Measurements from ENCODE around the gene SUPV3L1. TPM values are rescaled to one million over a fixed set of nuclear protein-coding genes. Genes with fewer than 3 reads are reported as not detected.

Gene SUPV3L1
- total RNA-seq, 4 donors from 2014 or later, result 23.4 to 53.7 (median 34.9) TPM

DNA sequence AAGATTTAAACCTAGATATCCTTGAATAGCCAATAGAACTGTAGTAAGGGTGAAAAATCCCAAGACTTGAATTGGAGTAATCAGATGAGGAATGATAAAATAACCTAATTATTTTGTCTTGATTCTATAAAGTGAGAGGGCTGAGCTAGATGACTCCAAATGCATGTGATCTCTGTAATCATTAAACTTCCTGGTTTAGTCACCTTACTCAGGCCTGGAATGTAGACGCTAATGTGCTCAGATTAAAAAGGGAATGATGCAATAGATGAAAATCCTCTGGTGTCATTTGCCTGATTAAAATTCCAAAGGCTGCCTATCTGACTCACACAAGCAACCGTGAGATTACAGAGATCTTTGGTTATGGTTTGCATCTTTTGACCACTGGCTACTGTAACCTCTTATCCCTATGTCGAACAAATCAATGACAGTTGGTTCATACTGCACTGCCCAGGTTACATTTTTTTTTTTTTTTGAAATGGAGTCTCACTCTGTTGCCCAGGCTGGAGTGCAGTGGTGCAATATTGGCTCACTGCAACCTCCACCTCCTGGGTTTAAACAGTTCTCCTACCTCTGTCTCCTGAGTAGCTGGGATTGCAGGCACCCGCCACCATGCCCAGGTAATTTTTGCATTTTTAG, 37.2 kb downstream of the SUPV3L1 start:
- TF ChIP-seq, protein P1, sequence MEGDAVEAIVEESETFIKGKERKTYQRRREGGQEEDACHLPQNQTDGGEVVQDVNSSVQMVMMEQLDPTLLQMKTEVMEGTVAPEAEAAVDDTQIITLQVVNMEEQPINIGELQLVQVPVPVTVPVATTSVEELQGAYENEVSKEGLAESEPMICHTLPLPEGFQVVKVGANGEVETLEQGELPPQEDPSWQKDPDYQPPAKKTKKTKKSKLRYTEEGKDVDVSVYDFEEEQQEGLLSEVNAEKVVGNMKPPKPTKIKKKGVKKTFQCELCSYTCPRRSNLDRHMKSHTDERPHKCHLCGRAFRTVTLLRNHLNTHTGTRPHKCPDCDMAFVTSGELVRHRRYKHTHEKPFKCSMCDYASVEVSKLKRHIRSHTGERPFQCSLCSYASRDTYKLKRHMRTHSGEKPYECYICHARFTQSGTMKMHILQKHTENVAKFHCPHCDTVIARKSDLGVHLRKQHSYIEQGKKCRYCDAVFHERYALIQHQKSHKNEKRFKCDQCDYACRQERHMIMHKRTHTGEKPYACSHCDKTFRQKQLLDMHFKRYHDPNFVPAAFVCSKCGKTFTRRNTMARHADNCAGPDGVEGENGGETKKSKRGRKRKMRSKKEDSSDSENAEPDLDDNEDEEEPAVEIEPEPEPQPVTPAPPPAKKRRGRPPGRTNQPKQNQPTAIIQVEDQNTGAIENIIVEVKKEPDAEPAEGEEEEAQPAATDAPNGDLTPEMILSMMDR (IDR thresholded peaks at IDR 0.05), result no peak
- TF ChIP-seq POLR2A (IDR thresholded peaks at IDR 0.05), result no peak
- no peak for TF ChIP-seq EP300 (IDR thresholded peaks at IDR 0.05)
- no peak for DNase-seq (ENCODE audit: low spot score in 2 of 2)
- no peaks in the 10 kb centered on the region for H3K9me3 ChIP-seq
- 78 to 85% methylated on average over 4 of the region's 4 CpGs for WGBS, 2 donors
- no peak overlapping the region for H3K27ac ChIP-seq
- H3K4me3 ChIP-seq, result no peak overlapping the region
- H3K36me3 ChIP-seq, result no peaks in the 10 kb centered on the region
- H3K4me1 ChIP-seq, result peaks cover 0 to 4% (median 0%) of the 10 kb centered on the region in 4 donors
- H3K27me3 ChIP-seq, result no peaks in the 10 kb centered on the region

DNA sequence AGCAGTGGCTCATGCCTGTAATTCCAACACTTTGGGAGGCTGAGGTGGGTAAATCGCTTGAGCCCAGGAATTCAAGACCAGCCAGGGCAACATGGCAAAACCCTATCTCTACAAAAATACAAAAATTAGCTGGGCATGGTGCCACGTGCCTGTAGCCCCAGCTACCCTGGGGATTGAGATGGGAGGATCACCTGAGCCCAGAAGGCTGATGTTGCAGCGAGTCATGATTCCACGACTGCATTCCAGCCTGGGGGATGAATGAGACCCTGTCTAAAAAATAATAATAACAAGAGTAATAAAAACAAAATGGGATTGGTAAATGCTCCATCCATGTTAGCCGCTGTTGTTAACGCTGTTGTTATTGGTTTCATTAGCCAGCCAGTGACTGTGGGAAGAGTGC, 38.8 kb downstream of the SUPV3L1 start:
- Histone ChIP-seq H3K4me3 (no peak overlapping the region), H3K4me1 (peaks cover 0 to 10% (median 0%) of the 10 kb centered on the region in 4 donors), H3K27ac (no peak overlapping the region), H3K9me3 (no peaks in the 10 kb centered on the region), H3K27me3 (no peaks in the 10 kb centered on the region), H3K36me3 (no peaks in the 10 kb centered on the region)
- TF ChIP-seq POLR2A (IDR thresholded peaks at IDR 0.05), result no peak
- no peak for TF ChIP-seq EP300 (IDR thresholded peaks at IDR 0.05)
- TF ChIP-seq, protein P1 (IDR thresholded peaks at IDR 0.05), result no peak
- DNase-seq (ENCODE audit: low spot score in 2 of 2), result no peak
- 85 to 88% methylated on average over 6 of the region's 6 CpGs for WGBS, 2 donors

DNA sequence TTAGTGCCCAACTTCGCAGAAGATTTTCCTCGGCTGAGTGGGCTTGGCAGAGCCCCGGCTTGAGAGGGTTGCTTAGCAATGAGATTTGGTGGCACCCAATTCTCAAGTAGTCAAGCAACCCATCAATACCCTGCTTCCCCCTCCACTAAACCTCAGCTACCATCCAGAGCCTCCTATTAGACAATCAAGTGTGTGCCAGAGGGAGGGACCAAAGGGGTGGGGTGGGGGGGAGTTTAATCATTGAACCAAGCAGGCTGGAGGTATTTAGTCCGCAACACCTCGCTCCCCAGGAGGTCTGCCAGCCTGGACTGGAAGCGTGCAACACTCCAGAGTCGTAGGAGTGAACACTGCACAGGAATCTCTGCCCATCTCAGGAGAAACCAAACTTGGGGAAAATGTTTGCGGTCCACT, 40.0 kb downstream of the SUPV3L1 start, which contains the start of gene HKDC1:
TSS of gene HKDC1 (plus strand) at position 292 of the 411 bp plus-strand sequence. CDS start at position 396, 104 bp downstream.
- Histone ChIP-seq H3K36me3 (no peaks in the 10 kb centered on the region), H3K4me1 (peaks cover 0 to 10% (median 0%) of the 10 kb centered on the region in 4 donors), H3K4me3 (no peak within 1 kb of the TSS), H3K27me3 (no peaks in the 10 kb centered on the region), H3K9me3 (no peaks in the 10 kb centered on the region), H3K27ac (peak within 1 kb of the TSS in 1 of 4 donors; percentile 66)
- no peak for DNase-seq (ENCODE audit: low spot score in 2 of 2)
- TF ChIP-seq, protein P1 (IDR thresholded peaks at IDR 0.05), result no peak
- no peak for TF ChIP-seq POLR2A (IDR thresholded peaks at IDR 0.05)
- TF ChIP-seq EP300 (IDR thresholded peaks at IDR 0.05), result no peak
- 64 to 69% methylated on average over 8 of the region's 8 CpGs for WGBS, 2 donors

GRCh38 chr10:69220507-69220906, 40.5 kb downstream of the SUPV3L1 start:
- peak overlapping the region in 1 of 4 donors; percentile 40 for H3K27ac ChIP-seq
- H3K4me3 ChIP-seq, result no peak overlapping the region
- H3K36me3 ChIP-seq, result no peaks in the 10 kb centered on the region
- TF ChIP-seq POLR2A (IDR thresholded peaks at IDR 0.05) (no peak), EP300 (IDR thresholded peaks at IDR 0.05) (no peak)
- TF ChIP-seq, protein P1 (IDR thresholded peaks at IDR 0.05), result no peak
- WGBS, 2 donors, result 85% methylated on average over 9 of the region's 9 CpGs
- peaks cover 0 to 10% (median 0%) of the 10 kb centered on the region in 4 donors for H3K4me1 ChIP-seq
- no peak for DNase-seq (ENCODE audit: low spot score in 2 of 2)
- no peaks in the 10 kb centered on the region for H3K27me3 ChIP-seq
- no peaks in the 10 kb centered on the region for H3K9me3 ChIP-seq

Data from tibial nerve (tissue), 4 donors.